Smooth muscle cell (in vitro differentiated cells): ENCODE results near the gene TLCD3B. TPM values are rescaled to one million over a fixed set of nuclear protein-coding genes. Genes with fewer than 3 reads are reported as not detected.

Experiments used
- DNase-seq: peaks from one replicate; lab custom pipeline; 2025; ENCODE audit not compliant: unreplicated experiment; lab: John Stamatoyannopoulos, UW
- H2AFZ ChIP-seq: fragments of 200-600 bp; sonication (generic); 2 replicates; pipeline ENCODE4 v1.6.0; 2016; ENCODE audit warnings: antibody characterized with exemption, low read depth, mild to moderate bottlenecking
- H3F3A ChIP-seq: fragments of 200-600 bp; sonication (generic); 2 replicates; pipeline ENCODE4 v1.6.0; 2017; ENCODE audit warnings: antibody characterized with exemption, low read depth
- H3K27ac ChIP-seq: fragments of 200-600 bp; sonication (generic); 2 replicates; pipeline ENCODE4 v1.5.1; 2016; ENCODE audit warnings: low read depth, mild to moderate bottlenecking
- H3K27me3 ChIP-seq: fragments of 200-600 bp; sonication (generic); 2 replicates; pipeline ENCODE4 v1.6.1; 2016; ENCODE audit warnings: low read depth, mild to moderate bottlenecking
- H3K36me3 ChIP-seq: fragments of 200-600 bp; sonication (generic); 2 replicates; pipeline ENCODE4 v1.5.1; 2016; ENCODE audit warnings: low read depth
- H3K4me1 ChIP-seq: fragments of 200-600 bp; sonication (generic); 2 replicates; pipeline ENCODE4 v1.5.1; 2016; ENCODE audit warnings: low read depth
- H3K4me2 ChIP-seq: fragments of 200-600 bp; sonication (generic); 2 replicates; pipeline ENCODE4 v1.6.0; 2016; ENCODE audit warnings: mild to moderate bottlenecking
- H3K4me3 ChIP-seq: fragments of 200-600 bp; sonication (generic); 2 replicates; pipeline ENCODE4 v1.5.1; 2016; ENCODE audit warnings: mild to moderate bottlenecking
- H3K79me2 ChIP-seq: fragments of 200-600 bp; sonication (generic); 2 replicates; pipeline ENCODE4 v1.6.0; 2016; ENCODE audit warnings: low read depth, mild to moderate bottlenecking
- H3K9ac ChIP-seq: fragments of 200-600 bp; sonication (generic); 2 replicates; pipeline ENCODE4 v1.6.0; 2016; ENCODE audit warnings: low read depth
- H3K9me3 ChIP-seq: fragments of 200-600 bp; sonication (generic); replicated peaks from 2 replicates; pipeline ENCODE4 v1.5.1; 2016; ENCODE audit warnings: low read depth
- H4K20me1 ChIP-seq: fragments of 200-600 bp; sonication (generic); 2 replicates; pipeline ENCODE4 v1.6.0; 2016; ENCODE audit warnings: low read depth
- WGBS: methylation state at CpG from one replicate; pipeline ENCODE4 v1.1.7; 2016; ENCODE audit warnings: low lambda C conversion rate; 5-methylcytosine and 5-hydroxymethylcytosine counted together
- polyA plus RNA-seq: library from polyadenylated mRNA; unstranded; fragments of >200 nt; fragmentation: Nextera tagmentation; extraction: Ambion mirVana; gene quantifications from 2 replicates; pipeline ENCODE4 v1.2.1, GENCODE V29; 2016
- total RNA-seq: library from RNA; depleted of rRNA; stranded (reverse); fragments of >200 nt; gene quantifications from 2 replicates; pipeline ENCODE4 v1.2.3, GENCODE V29; 2014
- TF ChIP-seq, protein P1 (sequence below): fragments of 200-600 bp; sonication (generic); IDR thresholded peaks from 2 replicates; pipeline ENCODE4 v1.5.1; 2017; ENCODE audit warnings: borderline replicate concordance, mild to moderate bottlenecking, antibody characterized with exemption; ENCODE audit not compliant: insufficient read depth, poor library complexity, severe bottlenecking

The TLCD3B gene
- total and polyA plus RNA-seq, 2 experiments from 2014 or later: 0.45 to 0.48 TPM

DNA sequence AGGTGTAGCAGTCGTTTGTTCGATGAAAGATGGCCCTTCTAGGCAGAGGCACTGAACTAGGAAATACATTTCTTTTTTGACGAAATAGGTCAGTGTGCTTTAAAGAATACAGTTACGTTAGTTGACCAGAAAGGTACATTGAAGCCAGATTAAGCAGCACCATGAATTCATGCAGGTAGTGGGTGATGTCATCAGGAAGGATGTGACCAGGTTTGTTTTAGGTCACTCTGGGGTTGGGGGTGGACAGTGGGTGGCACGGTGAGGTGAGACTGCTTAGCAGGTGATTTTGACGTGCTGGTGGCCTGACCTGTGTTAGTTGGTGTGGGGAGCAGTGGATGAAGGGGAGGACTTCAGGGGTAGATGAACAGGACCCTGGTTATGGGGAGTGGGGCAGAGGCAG, 31.5 kb downstream of the TLCD3B start:
- no peak overlapping the region for H3K4me2 ChIP-seq
- no peak overlapping the region for H3K4me3 ChIP-seq
- 98% methylated on average over 6 of the region's 6 CpGs for WGBS
- no peaks in the 10 kb centered on the region for H4K20me1 ChIP-seq
- peaks cover 10% of the 10 kb centered on the region for H3K4me1 ChIP-seq
- no peak overlapping the region for H3K27ac ChIP-seq
- no peak for DNase-seq
- H2AFZ ChIP-seq: no peak overlapping the region
- no peaks in the 10 kb centered on the region for H3K36me3 ChIP-seq
- no peaks in the 10 kb centered on the region for H3K9me3 ChIP-seq
- peaks cover 10% of the 10 kb centered on the region for H3K79me2 ChIP-seq
- no peaks in the 10 kb centered on the region for H3F3A ChIP-seq
- H3K27me3 ChIP-seq: no peaks in the 10 kb centered on the region
- no peak overlapping the region for H3K9ac ChIP-seq
- TF ChIP-seq, protein P1, sequence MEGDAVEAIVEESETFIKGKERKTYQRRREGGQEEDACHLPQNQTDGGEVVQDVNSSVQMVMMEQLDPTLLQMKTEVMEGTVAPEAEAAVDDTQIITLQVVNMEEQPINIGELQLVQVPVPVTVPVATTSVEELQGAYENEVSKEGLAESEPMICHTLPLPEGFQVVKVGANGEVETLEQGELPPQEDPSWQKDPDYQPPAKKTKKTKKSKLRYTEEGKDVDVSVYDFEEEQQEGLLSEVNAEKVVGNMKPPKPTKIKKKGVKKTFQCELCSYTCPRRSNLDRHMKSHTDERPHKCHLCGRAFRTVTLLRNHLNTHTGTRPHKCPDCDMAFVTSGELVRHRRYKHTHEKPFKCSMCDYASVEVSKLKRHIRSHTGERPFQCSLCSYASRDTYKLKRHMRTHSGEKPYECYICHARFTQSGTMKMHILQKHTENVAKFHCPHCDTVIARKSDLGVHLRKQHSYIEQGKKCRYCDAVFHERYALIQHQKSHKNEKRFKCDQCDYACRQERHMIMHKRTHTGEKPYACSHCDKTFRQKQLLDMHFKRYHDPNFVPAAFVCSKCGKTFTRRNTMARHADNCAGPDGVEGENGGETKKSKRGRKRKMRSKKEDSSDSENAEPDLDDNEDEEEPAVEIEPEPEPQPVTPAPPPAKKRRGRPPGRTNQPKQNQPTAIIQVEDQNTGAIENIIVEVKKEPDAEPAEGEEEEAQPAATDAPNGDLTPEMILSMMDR: no peak

DNA sequence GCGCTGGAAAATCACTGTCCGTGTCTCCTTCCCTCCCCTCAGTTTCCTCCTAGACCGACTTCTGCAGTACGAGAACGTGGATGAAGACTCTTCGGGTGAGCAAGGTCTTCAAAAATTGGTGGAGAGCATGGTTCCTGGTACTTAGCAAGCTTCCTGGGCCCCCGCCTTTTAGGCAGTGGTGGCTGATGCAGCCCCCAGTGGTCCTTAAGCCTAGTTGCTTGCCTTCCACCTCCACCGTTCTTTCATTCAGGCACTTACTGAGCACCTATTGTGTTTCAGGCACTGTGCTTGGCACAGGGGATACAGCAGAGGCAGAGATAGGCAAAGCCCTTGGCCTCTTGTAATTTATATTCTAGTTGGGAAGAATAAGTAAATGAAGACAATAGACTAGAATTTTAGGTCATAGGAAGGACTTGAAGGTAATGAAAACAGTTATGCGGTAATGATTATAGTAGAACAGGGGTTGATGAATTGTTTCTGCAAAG, 34.3 kb downstream of the TLCD3B start:
- TF ChIP-seq, protein P1: no peak
- no peak overlapping the region for H3K27ac ChIP-seq
- no peak for DNase-seq
- H3K36me3 ChIP-seq: no peaks in the 10 kb centered on the region
- H3K4me3 ChIP-seq: peak overlapping the region; percentile 94
- WGBS: 34% methylated on average over 9 of the region's 9 CpGs
- no peaks in the 10 kb centered on the region for H4K20me1 ChIP-seq
- no peaks in the 10 kb centered on the region for H3K27me3 ChIP-seq
- peak overlapping the region; percentile 98 for H2AFZ ChIP-seq
- H3K9ac ChIP-seq: peak overlapping the region; percentile 81
- no peaks in the 10 kb centered on the region for H3F3A ChIP-seq
- peak overlapping the region; percentile 92 for H3K4me2 ChIP-seq
- H3K9me3 ChIP-seq: no peaks in the 10 kb centered on the region
- H3K79me2 ChIP-seq: peaks cover 10% of the 10 kb centered on the region
- peaks cover 11% of the 10 kb centered on the region for H3K4me1 ChIP-seq

DNA sequence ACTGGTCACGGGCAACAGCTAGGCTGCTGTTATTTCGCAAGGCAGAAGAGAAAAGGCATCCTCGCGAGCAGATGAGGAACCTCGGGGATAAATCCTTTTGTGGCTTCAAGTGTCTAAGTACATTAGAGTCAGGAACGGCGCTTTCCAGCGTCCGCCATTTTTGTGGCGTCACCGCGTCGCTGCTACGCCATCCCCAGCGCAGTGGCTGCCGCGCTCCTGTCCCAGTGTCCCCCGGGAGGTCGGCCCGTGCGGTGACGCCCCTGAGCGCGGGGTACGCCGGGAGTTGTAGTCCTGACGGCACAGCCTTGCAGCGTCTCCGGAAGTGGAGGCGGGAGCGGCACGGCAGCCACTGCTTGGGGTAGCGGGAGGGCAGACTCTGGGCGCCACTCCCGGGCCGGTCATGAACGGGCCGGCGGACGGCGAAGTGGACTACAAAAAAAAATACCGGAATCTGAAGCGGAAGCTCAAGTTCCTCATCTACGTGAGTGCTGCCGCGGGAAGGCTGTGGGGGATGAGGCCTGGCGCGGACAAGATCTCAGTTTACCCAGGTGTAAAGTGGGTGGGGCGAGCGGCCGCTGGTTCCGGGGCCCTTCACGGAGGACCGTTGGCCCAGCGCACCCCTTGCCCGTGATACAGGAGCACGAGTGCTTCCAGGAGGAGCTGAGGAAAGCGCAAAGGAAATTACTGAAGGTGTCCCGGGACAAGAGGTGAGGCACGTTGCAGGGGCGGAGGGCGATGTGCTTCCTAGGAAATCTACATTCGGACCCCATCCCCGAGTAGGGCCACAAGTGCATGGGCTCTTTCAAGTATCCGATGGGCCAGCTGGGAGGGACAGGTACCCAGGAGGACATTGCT, 34.9 kb downstream of the TLCD3B start, which contains the start of gene INO80E:
INO80E (plus strand) TSS at position 331 of the 855 bp plus-strand sequence; CDS start at position 401, 70 bp downstream.
- H3K27me3 ChIP-seq: no peaks in the 10 kb centered on the region
- peak within 1 kb of the TSS; percentile 95 for H3K27ac ChIP-seq
- peaks cover 11% of the 10 kb centered on the region for H3K4me1 ChIP-seq
- peak; percentile 84 for DNase-seq
- H3K9me3 ChIP-seq: no peaks in the 10 kb centered on the region
- TF ChIP-seq, protein P1: no peak
- peak within 1 kb of the TSS; percentile 92 for H3K4me2 ChIP-seq
- no peaks in the 10 kb centered on the region for H3F3A ChIP-seq
- peaks cover 10% of the 10 kb centered on the region for H3K79me2 ChIP-seq
- peak within 1 kb of the TSS; percentile 94 for H3K4me3 ChIP-seq
- H4K20me1 ChIP-seq: no peaks in the 10 kb centered on the region
- no peaks in the 10 kb centered on the region for H3K36me3 ChIP-seq
- H2AFZ ChIP-seq: peak within 1 kb of the TSS; percentile 98
- WGBS: 2% methylated on average over 65 of the region's 65 CpGs
- peak within 1 kb of the TSS; percentile 94 for H3K9ac ChIP-seq
